Measurements from ENCODE around the gene HTT. TPM values are rescaled to one million over a fixed set of nuclear protein-coding genes. Genes with fewer than 3 reads are reported as not detected.

The HTT gene
- total RNA-seq, 1 donor from 2014 or later = 65.2 TPM

- Histone ChIP-seq H3K4me1 (ENCODE audit: insufficient read depth, low read length) (peaks cover 5% of the 10 kb centered on the region), H3K27me3 (ENCODE audit: insufficient read depth, low read length) (peaks cover 2% of the 10 kb centered on the region), H3K79me2 (ENCODE audit: insufficient read depth, low read length) (no peaks in the 10 kb centered on the region), H3K9me3 (ENCODE audit: insufficient read depth, low read depth, low read length) (no peaks in the 10 kb centered on the region), H3K9ac (ENCODE audit: low read length) (no peak overlapping the region), H3K4me3 (ENCODE audit: insufficient read depth, low read depth, low read length) (no peak overlapping the region), H2AFZ (ENCODE audit: low read depth, low read length) (no peak overlapping the region), H3K27ac (ENCODE audit: low read depth, low read length) (no peak overlapping the region), H3K4me2 (ENCODE audit: low read length) (no peak overlapping the region), H4K20me1 (ENCODE audit: insufficient read depth, low read length) (no peaks in the 10 kb centered on the region), H3K36me3 (ENCODE audit: insufficient read depth, low read length) (no peaks in the 10 kb centered on the region)
- Mint-ChIP-seq H3K27me3 (ENCODE audit: low read depth, unreplicated experiment) (peaks cover 11% of the 10 kb centered on the region), H3K9me3 (ENCODE audit: unreplicated experiment) (no peaks in the 10 kb centered on the region), H3K4me3 (ENCODE audit: unreplicated experiment) (no peak overlapping the region), H3K27ac (ENCODE audit: unreplicated experiment) (no peak overlapping the region), H3K36me3 (ENCODE audit: low read depth, unreplicated experiment) (peaks cover 11% of the 10 kb centered on the region), H3K4me1 (ENCODE audit: low read depth, unreplicated experiment) (no peaks in the 10 kb centered on the region)
- no peak for FAIRE-seq
- TF ChIP-seq EZH2 (IDR thresholded peaks at IDR 0.05; ENCODE audit: insufficient read depth, low read length) (no peak), CTCF (IDR thresholded peaks at IDR 0.05; ENCODE audit: insufficient read depth, low read depth, low read length) (no peak)
- DNase-seq (ENCODE audit: low read depth) = no peak
Observed at GRCh38 chr4:3262208-3263052, 187.9 kb downstream of the HTT start.

- H3K4me3 ChIP-seq (ENCODE audit: insufficient read depth, low read depth, low read length) = no peak overlapping the region
- no peak for TF ChIP-seq CTCF (IDR thresholded peaks at IDR 0.05; ENCODE audit: insufficient read depth, low read depth, low read length)
- no peak for TF ChIP-seq EZH2 (IDR thresholded peaks at IDR 0.05; ENCODE audit: insufficient read depth, low read length)
- FAIRE-seq = no peak
Observed at GRCh38 chr4:3263053-3263875, 188.8 kb downstream of the HTT start.

More at GRCh38 chr4:3263053-3263875, 188.8 kb downstream of the HTT start:
- H3K27ac Mint-ChIP-seq (ENCODE audit: unreplicated experiment) = no peak overlapping the region
- Histone ChIP-seq H3K4me1 (ENCODE audit: insufficient read depth, low read length) (peaks cover under 1% of the 10 kb centered on the region), H3K9me3 (ENCODE audit: insufficient read depth, low read depth, low read length) (no peaks in the 10 kb centered on the region), H3K27me3 (ENCODE audit: insufficient read depth, low read length) (peaks cover 2% of the 10 kb centered on the region), H4K20me1 (ENCODE audit: insufficient read depth, low read length) (no peaks in the 10 kb centered on the region), H2AFZ (ENCODE audit: low read depth, low read length) (no peak overlapping the region), H3K36me3 (ENCODE audit: insufficient read depth, low read length) (no peaks in the 10 kb centered on the region), H3K4me2 (ENCODE audit: low read length) (no peak overlapping the region), H3K27ac (ENCODE audit: low read depth, low read length) (no peak overlapping the region), H3K9ac (ENCODE audit: low read length) (no peak overlapping the region), H3K79me2 (ENCODE audit: insufficient read depth, low read length) (no peaks in the 10 kb centered on the region)
- H3K4me1 Mint-ChIP-seq (ENCODE audit: low read depth, unreplicated experiment) = no peaks in the 10 kb centered on the region
- H3K4me3 Mint-ChIP-seq (ENCODE audit: unreplicated experiment) = no peak overlapping the region
- H3K27me3 Mint-ChIP-seq (ENCODE audit: low read depth, unreplicated experiment) = peaks cover 11% of the 10 kb centered on the region
- no peaks in the 10 kb centered on the region for H3K9me3 Mint-ChIP-seq (ENCODE audit: unreplicated experiment)
- no peak for DNase-seq (ENCODE audit: low read depth)
- H3K36me3 Mint-ChIP-seq (ENCODE audit: low read depth, unreplicated experiment) = peaks cover 10% of the 10 kb centered on the region

Data from astrocyte (in vitro differentiated cells and primary cell).